HT-29 (cell line): ENCODE data around the gene AKT1S1. TPM values are rescaled to one million over a fixed set of nuclear protein-coding genes. Genes with fewer than 3 reads are reported as not detected.

ENCODE experiments used
- DNase-seq: peaks from one replicate; pipeline ENCODE4 v3.0.0-alpha.2; 2015; ENCODE audit warnings: low spot score
- total RNA-seq: library from RNA; depleted of rRNA; stranded (reverse); fragments of >200 nt; shearing (Covaris generic); gene quantifications from 2 replicates; pipeline ENCODE4 v1.2.3, GENCODE V29; 2014

Gene AKT1S1
- total RNA-seq, 1 experiment from 2014 or later, result 96.4 TPM

- no peak for DNase-seq
Measured at GRCh38 chr19:49883094-49883493, 5.9 kb upstream of the AKT1S1 start.

- DNase-seq, result no peak
Measured at GRCh38 chr19:49882643-49883042, 5.5 kb upstream of the AKT1S1 start.

- DNase-seq, result no peak
Measured at GRCh38 chr19:49881672-49882394, 4.7 kb upstream of the AKT1S1 start.

GRCh38 chr19:49881186-49881585 lies 4.0 kb upstream of the AKT1S1 start:
- DNase-seq, result no peak

- DNase-seq, result no peak
Measured at GRCh38 chr19:49880162-49880869, 3.2 kb upstream of the AKT1S1 start.

GRCh38 chr19:49879243-49879963 lies 2.2 kb upstream of the AKT1S1 start:
- DNase-seq, result no peak

GRCh38 chr19:49878744-49879070 lies 1.6 kb upstream of the AKT1S1 start:
- DNase-seq, result no peak

GRCh38 chr19:49877879-49878743 lies 956 bp upstream of the AKT1S1 start:
- peak; percentile 100 for DNase-seq

- peak; percentile 100 for DNase-seq
Measured at GRCh38 chr19:49876422-49877019, 634 bp downstream of the AKT1S1 start.

GRCh38 chr19:49875857-49876421 lies 1.2 kb downstream of the AKT1S1 start:
- peak; percentile 66 for DNase-seq

GRCh38 chr19:49875177-49875576 lies 2.0 kb downstream of the AKT1S1 start:
- DNase-seq, result no peak

- DNase-seq, result no peak
Measured at GRCh38 chr19:49874503-49875157, 2.5 kb downstream of the AKT1S1 start.

- DNase-seq, result no peak
Measured at GRCh38 chr19:49873834-49874233, 3.3 kb downstream of the AKT1S1 start.

- no peak for DNase-seq
Measured at GRCh38 chr19:49873129-49873521, 4.0 kb downstream of the AKT1S1 start.

- no peak for DNase-seq
Measured at GRCh38 chr19:49872245-49873128, 4.7 kb downstream of the AKT1S1 start.

- no peak for DNase-seq
Measured at GRCh38 chr19:49871349-49871985, 5.7 kb downstream of the AKT1S1 start.

- DNase-seq, result no peak
Measured at GRCh38 chr19:49870309-49870901, 6.8 kb downstream of the AKT1S1 start.
